OCI-LY1 (cell line): ENCODE results near the gene VRK1.

Experiments used
- CTCF ChIP-seq: fragments of 200-600 bp; sonication (generic), shearing (Covaris generic); IDR thresholded peaks from 2 replicates; pipeline ENCODE4 v1.5.1; 2017; ENCODE audit warnings: mild to moderate bottlenecking, antibody characterized with exemption, low read length, moderate library complexity, mixed read lengths
- EZH2 ChIP-seq: fragments of 200-600 bp; sonication (generic), shearing (Covaris generic); IDR thresholded peaks from 2 replicates; pipeline ENCODE4 v1.8.0; 2017; ENCODE audit warnings: borderline replicate concordance, mixed run types, mild to moderate bottlenecking, antibody characterized with exemption, low read length, moderate library complexity, mixed read lengths

GRCh38 chr14:96811265-96811664, 14.1 kb downstream of the VRK1 start:
- TF ChIP-seq CTCF (no peak), EZH2 (no peak)
